Measurements from ENCODE around the gene FGG.

FGG gene

GRCh38 chr4:154593868-154594267 lies 18.6 kb downstream of the FGG start:
- no peak overlapping the region for H3K4me3 ChIP-seq (ENCODE audit: low read depth, low read length)
- TF ChIP-seq CTCF (IDR thresholded peaks at IDR 0.05; ENCODE audit: low read depth, low read length, missing control alignments): no peak
- DNase-seq (ENCODE audit: low read depth): no peak

GRCh38 chr4:154591890-154592289 lies 20.6 kb downstream of the FGG start:
- no peak overlapping the region for H3K4me3 ChIP-seq (ENCODE audit: low read depth, low read length)
- no peak for TF ChIP-seq CTCF (IDR thresholded peaks at IDR 0.05; ENCODE audit: low read depth, low read length, missing control alignments)
- no peak for DNase-seq (ENCODE audit: low read depth)

GRCh38 chr4:154590329-154591006 lies 22.0 kb downstream of the FGG start, which contains the start of gene FGA:
Gene FGA, minus strand, starts transcription at chr4:154590742. Its CDS starts 55 bp downstream, at chr4:154590687.
- no peak for TF ChIP-seq CTCF (IDR thresholded peaks at IDR 0.05; ENCODE audit: low read depth, low read length, missing control alignments)
- no peak for DNase-seq (ENCODE audit: low read depth)
- H3K4me3 ChIP-seq (ENCODE audit: low read depth, low read length): no peak within 1 kb of the TSS

- H3K4me3 ChIP-seq (ENCODE audit: low read depth, low read length): no peak overlapping the region
- no peak for TF ChIP-seq CTCF (IDR thresholded peaks at IDR 0.05; ENCODE audit: low read depth, low read length, missing control alignments)
These were observed 22.9 kb downstream of the FGG start for GRCh38 chr4:154589296-154590197.

GRCh38 chr4:154588198-154588597 lies 24.3 kb downstream of the FGG start:
- no peak for DNase-seq (ENCODE audit: low read depth)

More at GRCh38 chr4:154589296-154590197, 22.9 kb downstream of the FGG start:
- DNase-seq (ENCODE audit: low read depth): no peak

More at GRCh38 chr4:154588198-154588597, 24.3 kb downstream of the FGG start:
- H3K4me3 ChIP-seq (ENCODE audit: low read depth, low read length): no peak overlapping the region
- TF ChIP-seq CTCF (IDR thresholded peaks at IDR 0.05; ENCODE audit: low read depth, low read length, missing control alignments): no peak

Data from GM12864 (cell line).